ENCODE results near the gene SSUH2.
"Not testable (repeated sequence)": the region's sequence is repeated elsewhere in the genome, so short reads cannot be mapped to it uniquely, and the experiment has no call there.

SSUH2 gene

DNA sequence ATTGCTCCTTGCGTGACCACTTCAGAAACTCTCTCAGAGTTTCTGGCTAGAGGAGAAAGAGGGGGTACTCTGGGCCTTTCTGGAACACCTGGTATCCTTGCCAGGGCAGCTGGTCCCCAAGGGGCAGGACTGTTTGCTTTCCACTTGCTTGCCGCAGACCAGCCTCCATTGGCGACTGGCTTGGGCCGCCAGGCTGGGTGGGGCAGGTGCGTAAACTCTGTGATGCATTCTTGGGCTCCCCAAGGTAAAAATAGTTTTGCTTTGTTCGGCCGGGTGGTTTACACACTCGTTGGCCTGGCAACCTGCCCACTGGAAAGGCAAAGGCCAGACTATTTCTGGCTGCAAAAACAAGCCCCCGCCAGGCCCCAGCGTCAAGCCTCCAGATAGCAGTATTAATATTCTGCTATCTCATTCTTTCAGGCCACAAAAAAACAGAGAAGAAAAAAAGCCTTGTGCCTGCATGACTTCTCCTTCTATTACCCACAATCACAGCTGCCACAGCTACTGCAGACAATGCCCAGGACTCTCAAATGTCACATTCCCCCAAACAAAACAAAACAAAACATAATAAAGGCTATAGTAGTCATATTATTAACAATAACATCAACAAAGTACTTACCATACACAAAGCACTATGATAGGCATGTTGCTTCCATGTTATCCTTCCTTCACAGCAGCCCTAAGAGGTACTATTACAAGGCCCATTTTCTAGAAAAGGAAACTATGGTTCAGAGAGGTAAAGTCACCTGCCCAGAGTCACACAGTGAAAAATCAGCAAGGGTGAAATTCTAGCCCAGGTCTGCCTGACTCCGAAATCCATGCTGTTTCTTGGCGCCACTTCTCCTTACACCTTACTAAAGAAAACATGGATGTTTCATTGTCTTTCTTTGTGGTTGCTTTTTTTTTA is 14.0 kb upstream of the SSUH2 start:
- DNase-seq: peak; percentile 79

DNA sequence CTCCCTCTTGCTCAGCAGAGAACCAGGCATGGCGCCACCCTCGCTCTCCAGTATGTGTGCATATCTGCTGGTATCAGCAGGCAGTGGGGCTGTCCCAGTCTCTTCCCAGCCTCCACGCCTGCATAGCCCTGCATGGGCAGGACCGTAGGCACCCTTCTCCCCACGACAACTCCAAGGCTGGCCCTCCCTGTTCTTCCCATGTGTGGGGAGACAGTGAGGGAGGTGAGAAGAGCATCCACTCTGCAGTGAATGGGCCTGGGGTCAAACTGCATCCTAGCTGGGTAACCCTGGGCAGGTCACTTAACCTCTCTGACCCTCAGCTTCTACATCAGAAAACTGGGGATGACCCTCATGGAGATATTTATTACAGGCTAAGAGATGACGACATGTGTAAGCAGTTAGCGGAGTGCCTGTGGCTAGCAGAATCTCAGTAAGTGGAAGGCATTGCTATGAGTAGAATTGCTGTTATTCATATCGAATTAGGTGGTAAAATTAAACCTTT is 13.3 kb upstream of the SSUH2 start:
- DNase-seq: no peak

DNA sequence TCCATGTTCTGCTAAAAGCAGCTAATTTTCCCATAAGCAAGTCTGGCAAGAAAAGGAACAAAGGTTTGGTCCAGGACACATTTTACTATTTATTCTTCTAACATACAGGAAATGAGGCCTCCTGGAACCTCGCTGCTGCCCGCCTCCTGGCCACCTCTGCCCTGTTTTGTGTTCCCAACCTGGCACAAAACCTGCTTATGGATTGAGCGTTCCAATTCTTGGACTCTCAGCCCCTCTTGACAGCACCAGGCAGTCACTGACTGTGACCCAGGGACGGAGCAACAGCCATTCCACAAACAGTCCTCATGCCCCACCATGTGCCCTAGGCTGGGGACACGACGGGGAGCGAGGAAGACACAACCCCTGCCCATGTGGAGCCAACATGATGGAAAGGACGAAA is 11.6 kb upstream of the SSUH2 start:
- DNase-seq: no peak

DNA sequence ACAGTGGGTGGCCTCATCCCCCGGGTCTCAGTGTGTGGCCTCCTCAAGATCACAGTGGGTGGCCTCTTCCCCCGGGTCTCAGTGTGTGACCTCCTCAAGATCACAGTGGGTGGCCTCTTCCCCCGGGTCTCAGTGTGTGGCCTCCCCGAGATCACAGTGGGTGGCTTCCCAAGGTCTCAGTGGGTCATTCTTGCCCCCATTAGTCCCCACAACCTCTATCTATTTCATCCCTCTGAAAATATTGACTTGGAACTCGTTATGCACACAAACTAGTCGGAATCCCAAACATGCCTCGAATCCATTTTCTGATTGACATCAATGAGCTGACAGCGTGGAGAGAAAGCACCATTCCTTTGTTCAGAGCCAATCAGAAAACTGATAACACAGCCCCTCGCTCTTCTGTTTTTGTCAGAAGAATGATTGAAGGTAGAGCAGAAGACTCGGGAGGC is 10.8 kb upstream of the SSUH2 start:
- no peak for DNase-seq

DNA sequence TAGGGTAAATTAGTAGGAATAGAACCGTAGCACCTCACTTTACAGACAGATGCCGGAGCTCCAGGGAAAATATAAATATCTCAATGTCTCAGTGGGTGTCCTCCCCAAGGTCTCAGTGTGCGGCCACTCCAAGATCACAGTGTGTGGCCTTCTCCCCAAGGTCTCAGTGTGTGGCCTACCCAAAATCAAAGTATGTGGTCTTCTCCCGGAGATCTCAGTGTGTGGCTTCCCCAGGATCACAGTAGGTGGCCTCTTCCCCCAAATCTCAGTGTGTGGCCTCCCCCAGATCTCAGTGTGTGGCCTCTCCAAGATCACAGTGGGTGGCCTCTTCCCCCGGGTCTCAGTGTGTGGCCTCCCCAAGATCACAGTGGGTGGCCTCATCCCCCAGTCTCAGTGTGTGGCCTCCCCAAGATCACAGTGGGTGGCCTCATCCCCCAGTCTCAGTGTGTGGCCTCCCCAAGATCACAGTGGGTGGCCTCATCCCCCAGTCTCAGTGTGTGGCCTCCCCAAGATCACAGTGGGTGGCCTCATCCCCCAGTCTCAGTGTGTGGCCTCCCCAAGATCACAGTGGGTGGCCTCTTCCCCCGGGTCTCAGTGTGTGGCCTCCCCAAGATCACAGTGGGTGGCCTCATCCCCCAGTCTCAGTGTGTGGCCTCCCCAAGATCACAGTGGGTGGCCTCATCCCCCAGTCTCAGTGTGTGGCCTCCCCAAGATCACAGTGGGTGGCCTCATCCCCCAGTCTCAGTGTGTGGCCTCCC is 10.2 kb upstream of the SSUH2 start:
- not testable (repeated sequence) for DNase-seq

DNA sequence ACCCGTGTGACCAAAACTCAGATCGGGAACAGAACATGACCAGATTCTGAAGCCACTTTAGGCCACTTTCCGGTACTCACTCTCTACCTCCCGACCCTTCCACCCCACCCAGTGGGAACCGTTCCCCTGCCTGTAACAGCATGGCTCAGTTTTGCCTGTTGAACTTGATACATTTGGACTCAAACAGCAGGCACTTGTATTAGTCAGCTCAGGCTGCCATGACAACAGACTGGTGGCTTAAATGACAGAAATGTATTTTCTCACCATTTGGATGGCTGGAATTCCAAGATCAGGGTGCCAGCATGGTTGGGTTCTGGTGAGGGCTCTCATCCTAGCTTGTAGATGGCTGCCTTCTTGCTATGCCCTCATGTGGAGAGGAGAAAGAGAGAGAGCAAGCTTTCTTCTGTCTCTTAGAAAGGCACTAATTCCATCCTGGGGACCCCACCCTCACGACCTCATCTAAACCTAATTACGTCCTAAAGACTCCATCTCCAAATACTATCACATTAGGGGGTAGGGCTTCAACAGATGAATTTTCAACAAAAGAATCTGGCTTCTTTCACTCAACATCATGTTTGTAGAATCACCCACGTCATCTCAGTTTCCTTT is 9.3 kb upstream of the SSUH2 start:
- no peak for DNase-seq

DNA sequence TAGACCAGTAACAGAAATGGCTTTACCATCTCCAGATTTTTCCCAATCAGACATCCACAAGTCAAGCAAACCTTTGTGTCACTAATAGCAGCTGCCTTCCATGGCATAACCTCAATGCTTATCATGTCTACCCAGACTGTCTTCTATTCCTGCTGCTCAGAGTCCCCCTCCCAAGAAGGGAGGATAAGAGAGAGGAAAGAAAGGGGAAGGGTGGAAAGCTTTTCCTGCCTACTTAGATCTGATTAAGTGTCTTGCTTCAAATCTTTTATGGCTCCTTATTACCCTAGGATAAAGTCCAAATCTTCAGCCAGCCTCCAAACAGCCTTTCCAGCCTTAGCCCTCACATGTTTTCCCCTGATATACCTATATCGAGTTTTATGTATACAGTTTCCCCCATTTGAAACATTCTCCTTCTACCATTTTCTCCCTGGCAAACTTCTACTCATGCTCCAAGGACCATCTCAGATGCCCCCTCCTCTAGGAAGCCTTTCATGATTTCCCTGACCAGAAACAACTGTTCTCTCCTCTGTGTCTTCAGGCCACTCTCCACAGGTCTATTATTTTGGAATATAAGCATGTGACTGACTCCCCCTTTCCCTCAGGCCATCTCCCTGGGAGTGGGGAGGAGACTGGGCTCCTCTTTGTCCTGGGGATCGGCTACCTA is 7.9 kb upstream of the SSUH2 start:
- peak; percentile 15 for DNase-seq

DNA sequence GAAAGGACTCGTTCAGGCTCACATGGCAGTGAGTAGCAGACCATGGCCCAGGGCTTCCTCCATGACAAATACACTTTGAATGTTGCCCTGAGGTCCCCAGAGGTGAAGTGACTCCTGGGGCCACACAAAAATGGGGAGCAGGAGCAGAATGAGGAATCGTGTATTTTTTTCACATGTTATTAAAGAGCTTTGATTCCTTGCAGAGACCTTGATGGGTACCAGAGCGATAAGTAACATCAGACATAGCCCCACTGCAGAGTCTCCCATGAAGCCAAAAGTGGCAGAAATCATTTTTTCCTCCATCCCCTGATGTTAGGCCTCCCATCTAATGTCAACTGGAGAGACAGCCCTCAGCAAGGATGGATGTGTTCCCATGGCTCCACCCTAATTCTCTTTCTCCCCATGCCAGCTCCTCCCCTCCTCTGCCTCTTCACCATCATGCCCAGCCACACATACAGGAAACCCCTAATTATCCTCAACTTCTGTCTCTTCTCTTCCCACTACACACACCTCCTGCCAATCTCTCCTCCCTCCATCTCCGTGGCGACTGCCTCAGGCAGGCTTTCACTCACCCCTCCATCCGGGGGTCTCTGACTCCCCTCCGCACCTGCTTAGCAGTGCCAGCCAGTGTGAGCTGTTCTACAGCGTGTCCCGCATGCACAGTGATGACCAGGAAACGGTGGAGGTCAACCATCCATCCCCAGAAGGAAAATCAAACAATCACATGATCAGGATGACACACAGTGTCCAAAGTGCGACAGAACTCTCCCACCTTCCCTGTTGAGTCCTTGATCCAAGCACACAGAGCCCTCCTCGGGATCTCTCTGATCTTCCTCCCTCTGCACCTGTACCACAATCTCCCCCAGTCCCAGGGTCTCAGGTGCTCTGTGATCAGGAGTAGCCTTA is 7.1 kb upstream of the SSUH2 start:
- DNase-seq: no peak

DNA sequence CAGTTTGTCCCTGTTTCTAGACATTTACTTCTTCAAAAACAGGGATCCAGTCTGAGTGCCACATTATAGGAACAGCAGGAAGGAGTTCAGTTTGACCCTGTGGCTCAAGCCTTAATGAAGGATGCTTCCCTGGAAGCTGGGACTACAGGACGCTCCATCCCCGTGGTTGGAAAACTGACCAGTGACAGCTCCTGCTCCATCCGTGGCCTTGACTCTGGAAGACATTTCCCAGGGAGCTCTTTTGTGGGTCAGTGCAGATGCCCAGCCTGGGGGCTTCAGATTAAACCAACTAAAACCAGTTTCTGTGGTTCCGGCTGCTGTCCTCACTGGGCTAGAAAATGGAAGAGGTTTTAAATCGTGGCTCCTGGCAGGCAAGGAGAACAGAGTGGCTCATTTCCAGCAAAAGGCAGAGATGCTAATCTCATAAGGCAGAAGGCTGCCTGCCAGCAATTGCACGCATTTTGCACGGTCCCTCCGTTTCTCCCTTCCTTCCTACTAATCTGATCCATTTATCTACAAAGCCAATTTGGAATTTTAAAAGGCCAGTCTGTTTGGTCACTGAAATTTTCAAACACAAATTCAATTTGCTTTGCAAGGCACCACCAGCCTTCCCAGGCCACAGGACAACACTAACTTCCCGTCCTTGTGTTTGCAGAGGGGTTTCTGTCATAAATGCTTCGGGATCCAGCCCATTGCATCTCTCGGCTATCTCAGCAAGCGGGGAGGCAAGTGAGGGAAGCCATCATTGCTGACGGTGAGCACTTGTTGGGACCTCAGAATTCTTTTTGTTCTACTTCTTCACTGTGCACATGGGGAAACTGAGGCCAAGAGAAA is 6.2 kb upstream of the SSUH2 start:
- no peak for DNase-seq

DNA sequence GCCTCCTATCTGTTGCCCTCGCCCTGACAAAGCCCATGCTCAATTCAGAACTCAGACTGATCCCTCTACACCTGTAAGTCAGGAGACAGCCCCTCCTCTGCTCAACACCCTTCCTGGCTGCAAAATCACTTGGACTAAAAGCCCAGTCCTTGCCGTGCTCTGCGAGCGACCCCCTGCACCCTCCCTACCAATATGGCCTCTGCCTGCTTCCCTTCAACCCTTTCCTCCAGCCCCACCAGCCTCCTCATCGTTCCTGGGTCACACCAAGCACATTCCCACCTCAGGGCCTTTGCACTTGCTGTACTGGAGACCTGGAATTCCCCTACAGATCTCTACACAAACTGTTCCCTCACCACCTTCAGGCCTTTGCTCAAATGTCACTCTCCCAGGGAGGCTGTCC is 5.2 kb upstream of the SSUH2 start:
- no peak for DNase-seq

DNA sequence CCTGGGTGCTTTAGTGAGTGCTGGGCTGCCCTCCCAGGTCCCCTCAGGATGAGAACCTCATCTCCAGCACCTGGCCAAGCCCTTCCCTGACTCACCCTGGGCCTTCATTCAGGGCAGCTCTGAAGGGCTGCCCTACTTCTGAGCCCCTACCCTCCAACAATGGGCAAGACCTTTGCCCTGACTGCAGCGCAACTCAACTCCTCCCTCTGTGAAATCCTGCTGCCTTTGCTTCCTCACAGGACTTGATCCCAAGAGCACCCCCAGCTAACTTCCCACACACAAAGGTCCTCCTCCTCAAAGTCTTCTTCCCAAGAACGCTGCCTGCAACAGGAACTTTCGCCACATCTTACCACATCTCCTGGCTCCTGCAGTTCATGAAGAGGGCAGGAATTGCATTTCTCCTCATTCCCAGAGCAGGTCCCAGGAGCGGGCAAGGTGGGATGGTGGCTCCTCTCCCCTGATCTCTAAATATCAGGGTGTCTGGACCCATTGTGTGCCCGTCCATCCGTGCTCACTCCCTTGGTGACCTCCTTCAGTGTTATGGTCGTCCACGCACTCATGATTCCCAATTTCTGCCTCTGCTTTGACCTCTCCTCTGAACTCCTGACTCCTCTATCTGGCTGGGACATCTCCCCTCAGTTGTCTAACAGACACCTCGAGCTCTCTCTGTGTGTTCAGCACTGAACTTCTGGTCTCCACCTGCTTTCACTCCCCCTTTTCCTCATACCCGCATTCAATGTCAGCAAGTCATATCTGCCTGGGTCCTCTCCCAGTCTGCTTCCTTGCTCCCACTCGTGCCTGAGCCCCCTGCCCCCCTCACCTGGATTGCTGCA is 4.5 kb upstream of the SSUH2 start:
- no peak for DNase-seq

DNA sequence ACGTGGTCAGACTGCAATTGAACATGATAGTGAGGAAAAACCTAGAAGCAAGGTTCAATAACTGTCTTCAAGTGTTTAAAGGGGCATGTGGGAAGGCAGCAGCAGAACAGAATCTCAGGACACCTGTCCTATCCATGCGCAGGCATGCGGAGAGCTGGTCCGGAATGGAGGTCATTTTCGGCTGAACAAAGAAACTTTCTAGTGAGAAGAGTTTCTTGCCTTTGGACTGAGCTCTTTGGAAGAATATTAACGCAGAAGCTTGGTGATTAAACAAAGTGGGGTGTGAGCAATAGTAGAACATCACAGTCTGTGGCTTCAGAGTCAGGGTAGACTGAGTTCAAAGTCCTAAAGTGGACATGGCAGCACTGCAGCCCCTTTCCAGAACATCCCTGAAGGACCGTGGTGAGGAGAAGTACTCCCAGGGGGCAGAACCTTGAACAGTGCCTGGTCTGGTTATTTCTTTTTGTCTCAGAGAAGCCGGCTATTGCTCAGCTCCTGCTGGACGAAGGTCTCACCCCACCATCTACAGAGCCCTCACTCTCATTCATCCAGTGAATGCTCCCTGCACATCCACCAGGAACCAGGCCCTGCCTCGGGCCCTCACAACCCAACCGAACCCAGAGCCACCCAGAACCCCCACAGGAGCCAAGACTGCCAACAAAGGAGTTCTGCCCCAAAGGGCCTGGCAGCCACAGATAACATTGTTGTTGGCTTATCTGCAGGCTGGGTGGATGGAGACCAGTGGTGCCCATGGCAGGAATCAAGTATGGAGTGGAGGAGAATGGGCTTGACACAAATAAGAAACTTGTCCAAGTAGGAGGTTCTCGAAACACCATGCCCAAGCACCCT is 2.8 kb upstream of the SSUH2 start:
- peak; percentile 43 for DNase-seq

DNA sequence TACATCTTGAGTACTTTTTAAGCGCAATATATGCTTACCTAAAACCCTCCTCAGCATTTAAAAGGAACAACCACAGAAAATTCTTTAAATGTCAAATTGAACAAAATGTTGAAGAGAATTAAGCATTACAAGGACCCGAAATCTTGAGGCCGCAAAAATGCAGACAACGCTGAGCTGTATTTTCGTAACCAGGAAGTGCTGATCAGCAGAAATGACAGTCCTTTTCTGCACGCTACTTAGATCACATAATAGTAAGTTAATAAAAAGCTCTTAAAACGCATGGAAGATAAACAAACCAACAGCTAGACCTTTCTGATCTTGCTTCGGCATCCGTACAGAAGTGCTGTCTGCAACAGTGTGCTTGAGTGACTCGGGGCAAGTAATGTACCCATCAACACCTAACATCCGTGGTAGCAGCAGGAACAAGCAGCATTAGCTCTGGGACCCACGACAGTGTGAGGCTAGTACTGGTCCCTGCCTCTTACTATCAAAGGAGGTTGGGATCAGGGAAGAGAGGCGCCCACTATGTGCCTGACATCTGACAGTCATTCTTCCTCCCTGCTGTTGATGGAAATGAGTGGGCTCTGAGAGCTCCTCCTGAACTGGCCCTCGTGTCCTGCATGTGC is 1.8 kb upstream of the SSUH2 start:
- DNase-seq: no peak

DNA sequence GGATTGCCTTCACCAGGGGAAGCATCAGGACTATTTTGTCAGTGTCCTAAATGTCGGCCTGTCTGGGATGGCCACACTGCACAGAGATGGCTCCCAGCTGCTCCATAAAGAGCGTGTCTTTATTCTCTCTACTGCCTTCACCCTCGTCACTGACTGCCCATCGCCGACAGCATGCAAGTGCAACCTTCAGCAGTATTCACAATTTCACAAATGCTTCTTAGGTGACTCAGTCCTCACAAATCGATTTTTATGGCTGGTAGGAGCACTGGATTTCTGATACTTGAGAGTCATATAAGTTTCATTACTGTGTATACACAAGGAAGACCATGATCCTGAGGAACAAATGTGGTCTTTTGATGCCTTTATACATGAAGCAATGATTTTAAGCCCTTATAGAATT is 1.1 kb upstream of the SSUH2 start:
- DNase-seq: no peak

DNA sequence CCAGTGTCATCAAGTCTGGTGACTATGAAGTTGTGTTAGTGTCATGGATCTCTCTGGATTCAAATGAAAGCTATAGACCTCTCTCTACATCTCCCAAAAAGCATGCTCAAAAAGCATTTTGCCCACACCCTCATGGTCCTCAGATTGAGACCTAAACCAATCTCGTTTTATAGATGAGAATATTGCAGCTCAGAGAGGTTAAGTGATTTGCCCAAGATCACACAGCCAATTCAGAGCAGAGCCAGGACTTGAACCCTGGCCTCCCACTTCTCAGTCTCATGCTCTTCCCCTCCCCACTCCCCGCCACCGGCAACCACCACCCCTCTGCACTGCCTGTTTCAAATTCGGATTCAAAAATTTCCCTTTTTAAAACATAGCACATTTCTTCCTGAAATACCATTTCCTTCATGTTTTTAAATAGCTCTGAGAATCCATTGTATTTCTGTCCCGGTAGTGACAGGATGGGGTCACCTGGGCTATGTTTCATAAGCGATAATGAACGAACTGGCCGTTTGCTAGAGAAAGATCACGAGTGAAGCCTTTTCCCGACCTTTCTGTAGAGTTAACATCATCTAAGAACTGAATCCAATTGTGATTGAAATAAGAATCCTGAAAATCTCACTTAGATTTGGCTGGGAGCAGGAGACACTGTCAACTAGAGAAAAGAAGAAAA is 769 bp downstream of the SSUH2 start:
- no peak for DNase-seq

DNA sequence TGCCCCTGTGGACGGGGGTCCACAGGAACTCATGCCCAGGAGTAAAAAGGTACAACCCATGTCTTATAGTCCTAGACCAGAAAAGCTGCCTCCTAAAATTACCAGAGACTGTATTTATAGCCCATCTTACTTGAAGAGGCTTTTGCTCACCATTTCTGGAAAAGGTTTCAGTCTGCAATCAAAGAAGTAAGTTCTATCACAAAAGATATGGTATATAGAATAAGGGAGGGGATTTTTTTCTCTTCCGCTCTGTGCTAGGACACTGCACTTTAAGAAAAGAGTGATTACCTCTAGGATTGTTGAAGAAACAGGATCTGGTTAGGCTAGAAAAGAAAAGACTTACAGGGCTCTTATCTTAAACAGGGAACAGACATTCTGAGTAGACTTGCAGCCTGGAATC is 2.6 kb downstream of the SSUH2 start:
- DNase-seq: no peak

DNA sequence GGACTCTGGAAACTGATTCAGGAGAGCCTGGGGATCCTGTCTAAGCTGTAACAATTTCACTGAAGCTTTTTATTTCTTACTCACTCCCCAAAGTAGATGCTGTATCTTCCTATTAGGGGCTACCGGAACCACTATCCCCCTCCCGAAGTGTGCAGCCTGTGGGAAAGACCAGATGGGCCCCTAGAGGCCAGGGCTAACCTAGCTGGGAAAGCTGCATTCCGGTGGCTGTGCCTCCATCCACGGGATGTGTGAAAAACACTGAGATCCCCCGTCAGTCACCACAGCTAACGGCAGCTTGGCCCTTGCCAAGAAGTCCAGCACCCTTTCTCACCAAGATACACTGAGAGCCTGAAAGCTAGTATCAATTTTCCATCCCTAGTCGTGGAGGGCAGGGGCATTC is 3.1 kb downstream of the SSUH2 start:
- no peak for DNase-seq

DNA sequence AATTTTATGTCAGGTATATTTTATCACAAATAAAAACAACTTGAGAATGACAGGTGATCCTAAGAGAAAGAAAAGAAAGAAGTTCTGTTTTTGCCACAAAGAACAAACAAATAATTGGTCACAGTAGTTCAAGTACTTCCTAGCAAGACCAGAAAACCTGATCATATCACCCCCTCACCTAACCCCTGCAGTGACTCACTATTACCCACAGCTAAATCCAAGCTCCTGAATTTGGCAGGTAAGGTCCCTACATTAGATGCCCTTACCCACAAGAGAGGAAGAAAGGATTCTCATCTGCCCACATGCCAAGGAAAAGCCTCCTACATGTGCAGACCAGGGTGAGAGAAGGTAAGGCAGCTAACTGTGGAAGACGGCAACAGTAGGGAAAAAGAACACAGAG is 4.4 kb downstream of the SSUH2 start:
- no peak for DNase-seq

Measured in hematopoietic multipotent progenitor cell treated with erythropoietin and hydrocortisone succinate and interleukin-3 and kit ligand, for 6 days (in vitro differentiated cells).